Esophagus muscularis mucosa (tissue), 4 donors: ENCODE data around the gene KLKB1.

ENCODE experiments used
- CTCF ChIP-seq, 3 experiments: fragments of 200-600 bp in 2 of 3; fragments of 450-650 bp in 1 of 3; sonication (generic) in 2 of 3; IDR thresholded peaks; one replicate each; pipeline ENCODE4 v1.5.1; 2017 to 2019; ENCODE audit warnings: antibody characterized with exemption in 3 of 3, mild to moderate bottlenecking in 2 of 3, moderate library complexity in 1 of 3
- EP300 ChIP-seq: sonication (generic); formaldehyde crosslinking; IDR thresholded peaks from one replicate; pipeline ENCODE4 v1.6.1; 2017; ENCODE audit warnings: antibody characterized with exemption
- POLR2AphosphoS5 ChIP-seq, 2 donors: sonication (generic); formaldehyde crosslinking; IDR thresholded peaks; one replicate each; pipeline ENCODE4 v1.6.1; 2017; ENCODE audit warnings: antibody characterized with exemption in 2 of 2

- no peak for TF ChIP-seq EP300
- TF ChIP-seq CTCF (IDR thresholded peaks at IDR 0.05): no peak
- TF ChIP-seq POLR2AphosphoS5 (IDR thresholded peaks at IDR 0.05): no peak
These were observed 21.3 kb downstream of the KLKB1 start for GRCh38 chr4:186248643-186249042.
